Peyer's patch (tissue), 4 donors: ENCODE measurements around the gene CAB39L.

Source experiments
- POLR2A ChIP-seq, 2 donors: fragments of 450-650 bp; IDR thresholded peaks; one replicate each; pipeline ENCODE4 v1.5.1; 2017; ENCODE audit warnings: antibody characterized with exemption in 2 of 2, mild to moderate bottlenecking in 2 of 2, moderate library complexity in 2 of 2
- TF ChIP-seq, protein P1 (sequence below), 6 experiments: fragments of 450-650 bp in 4 of 6; fragments of 200-600 bp in 2 of 6; sonication (generic) in 1 of 6; IDR thresholded peaks; one replicate each; pipeline ENCODE4 v1.5.1; 2017 to 2019; ENCODE audit warnings: antibody characterized with exemption in 6 of 6, mild to moderate bottlenecking in 3 of 6, moderate library complexity in 1 of 6

DNA sequence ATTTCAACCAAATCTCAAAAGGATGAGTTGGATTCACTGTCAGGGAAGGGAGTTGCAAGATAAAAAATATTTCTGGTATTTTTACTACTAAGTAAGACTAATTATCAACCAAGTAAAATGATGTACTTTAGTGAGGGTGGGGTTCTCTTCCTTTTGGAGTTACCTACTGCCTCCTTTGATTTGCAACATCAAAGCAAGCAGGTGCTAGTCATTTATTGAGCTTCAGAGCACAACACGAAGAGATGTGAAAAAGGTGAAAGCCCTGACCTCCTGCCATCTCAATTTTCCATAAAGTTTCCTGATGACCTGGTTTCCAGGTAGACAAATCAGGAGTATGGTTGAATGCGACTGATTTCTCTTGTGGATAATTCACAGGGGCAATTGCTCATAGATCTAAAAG lies 100.1 kb downstream of the CAB39L start:
- TF ChIP-seq, protein P1, sequence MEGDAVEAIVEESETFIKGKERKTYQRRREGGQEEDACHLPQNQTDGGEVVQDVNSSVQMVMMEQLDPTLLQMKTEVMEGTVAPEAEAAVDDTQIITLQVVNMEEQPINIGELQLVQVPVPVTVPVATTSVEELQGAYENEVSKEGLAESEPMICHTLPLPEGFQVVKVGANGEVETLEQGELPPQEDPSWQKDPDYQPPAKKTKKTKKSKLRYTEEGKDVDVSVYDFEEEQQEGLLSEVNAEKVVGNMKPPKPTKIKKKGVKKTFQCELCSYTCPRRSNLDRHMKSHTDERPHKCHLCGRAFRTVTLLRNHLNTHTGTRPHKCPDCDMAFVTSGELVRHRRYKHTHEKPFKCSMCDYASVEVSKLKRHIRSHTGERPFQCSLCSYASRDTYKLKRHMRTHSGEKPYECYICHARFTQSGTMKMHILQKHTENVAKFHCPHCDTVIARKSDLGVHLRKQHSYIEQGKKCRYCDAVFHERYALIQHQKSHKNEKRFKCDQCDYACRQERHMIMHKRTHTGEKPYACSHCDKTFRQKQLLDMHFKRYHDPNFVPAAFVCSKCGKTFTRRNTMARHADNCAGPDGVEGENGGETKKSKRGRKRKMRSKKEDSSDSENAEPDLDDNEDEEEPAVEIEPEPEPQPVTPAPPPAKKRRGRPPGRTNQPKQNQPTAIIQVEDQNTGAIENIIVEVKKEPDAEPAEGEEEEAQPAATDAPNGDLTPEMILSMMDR (IDR thresholded peaks at IDR 0.05), result no peak
- TF ChIP-seq POLR2A (IDR thresholded peaks at IDR 0.05), result no peak
